K562 (cell line): ENCODE measurements around the gene TYW5. TPM values are rescaled to one million over a fixed set of nuclear protein-coding genes. Genes with fewer than 3 reads are reported as not detected.
A peak's percentile ranks its signal among the peaks of the same experiment; 100 is the strongest.

Source experiments
- ATF7 ChIP-seq: fragments of 450-650 bp; IDR thresholded peaks from 2 replicates; pipeline ENCODE4 v1.7.1; 2014; ENCODE audit warnings: mild to moderate bottlenecking, moderate library complexity
- CC2D1A ChIP-seq: fragments of 450-650 bp; IDR thresholded peaks from 2 replicates; pipeline ENCODE4 v1.6.1; 2017; ENCODE audit warnings: mild to moderate bottlenecking
- CTCF ChIP-seq, 3 experiments: IDR thresholded peaks in 2 of 3; conservative IDR thresholded peaks in 1 of 3; 2 replicates each; pipeline ENCODE4 v1.5.1; 2011 to 2012; ENCODE audit warnings: low read length in 3 of 3, mild to moderate bottlenecking in 3 of 3, control low read depth in 2 of 3, improper control_type of control experiment in 1 of 3, inconsistent platforms in 1 of 3, low read depth in 1 of 3, mixed read lengths in 1 of 3, moderate library complexity in 1 of 3; ENCODE audit not compliant: insufficient read depth in 2 of 3
- GABPB1 ChIP-seq: sonication (generic); formaldehyde crosslinking; IDR thresholded peaks from 2 replicates; pipeline ENCODE4 v1.8.0; 2022; ENCODE audit warnings: mild to moderate bottlenecking, missing genetic modification reagents
- ID3 ChIP-seq, 2 experiments: fragments of 250-450 bp in 1 of 2; fragments of 450-650 bp in 1 of 2; sonication (Bioruptor Pico) in 1 of 2; IDR thresholded peaks; 2 replicates each; pipeline versions ENCODE4 v1.6.1 to v1.8.0; 2016 to 2021; ENCODE audit warnings: mild to moderate bottlenecking in 2 of 2, moderate library complexity in 2 of 2, missing compliant biosample characterization in 1 of 2, missing genetic modification characterization in 1 of 2
- PHF8 ChIP-seq: fragments of 200-600 bp; sonication (generic); IDR thresholded peaks from 2 replicates; pipeline ENCODE4 v1.6.1; 2012; ENCODE audit warnings: mixed run types, mild to moderate bottlenecking, inconsistent platforms, low read length, moderate library complexity, borderline replicate concordance
- ZNF407 ChIP-seq: fragments of 450-650 bp; IDR thresholded peaks from 2 replicates; pipeline ENCODE4 v1.6.1; 2016; ENCODE audit warnings: low read depth
- ZNF76 ChIP-seq: fragments of 250-450 bp; sonication (Bioruptor Pico); IDR thresholded peaks from 2 replicates; pipeline ENCODE4 v1.4.0; 2020; ENCODE audit warnings: mild to moderate bottlenecking, moderate library complexity, borderline replicate concordance
- polyA plus RNA-seq, 8 experiments: library from polyadenylated mRNA; depleted of rRNA in 4 of 8; stranded (reverse) in 5 of 8; unstranded in 3 of 8; fragments of >200 nt; fragmentation: Nextera tagmentation in 2 of 8; fragmentation: Illumina TruSeq in 1 of 8; extraction: Ambion mirVana in 2 of 8; extraction: Trizol in 1 of 8; gene quantifications; 2 replicates each; pipeline versions ENCODE4 v1.2.1 to v1.2.3, GENCODE V29; 2011 to 2014; ENCODE audit warnings: inconsistent platforms in 1 of 8, missing spikeins in 1 of 8
- total RNA-seq, 7 experiments: library from RNA; depleted of rRNA in 6 of 7; stranded (reverse); fragments of >200 nt in 6 of 7; fragmentation: Illumina TruSeq in 2 of 7; extraction: Trizol in 2 of 7; gene quantifications; 2 replicates each; pipeline versions ENCODE4 v1.2.1 to v1.2.3, GENCODE V29; 2011 to 2021; ENCODE audit warnings: low replicate concordance in 1 of 7
- TF ChIP-seq, protein P1 (sequence below): fragments of 450-650 bp; IDR thresholded peaks from 2 replicates; pipeline ENCODE4 v1.6.1; 2018; ENCODE audit not compliant: partially characterized antibody
- TF ChIP-seq, protein P2 (sequence below): sonication (generic); formaldehyde crosslinking; IDR thresholded peaks from 2 replicates; pipeline ENCODE4 v1.8.1; 2023; ENCODE audit warnings: mild to moderate bottlenecking, missing genetic modification reagents

The TYW5 gene
- total and polyA plus RNA-seq, 9 of the 15 experiments (the other 6 are each of a cell fraction or from before 2014, with no cell fraction given) = 3.6 to 7.7 (median 4.6) TPM

DNA sequence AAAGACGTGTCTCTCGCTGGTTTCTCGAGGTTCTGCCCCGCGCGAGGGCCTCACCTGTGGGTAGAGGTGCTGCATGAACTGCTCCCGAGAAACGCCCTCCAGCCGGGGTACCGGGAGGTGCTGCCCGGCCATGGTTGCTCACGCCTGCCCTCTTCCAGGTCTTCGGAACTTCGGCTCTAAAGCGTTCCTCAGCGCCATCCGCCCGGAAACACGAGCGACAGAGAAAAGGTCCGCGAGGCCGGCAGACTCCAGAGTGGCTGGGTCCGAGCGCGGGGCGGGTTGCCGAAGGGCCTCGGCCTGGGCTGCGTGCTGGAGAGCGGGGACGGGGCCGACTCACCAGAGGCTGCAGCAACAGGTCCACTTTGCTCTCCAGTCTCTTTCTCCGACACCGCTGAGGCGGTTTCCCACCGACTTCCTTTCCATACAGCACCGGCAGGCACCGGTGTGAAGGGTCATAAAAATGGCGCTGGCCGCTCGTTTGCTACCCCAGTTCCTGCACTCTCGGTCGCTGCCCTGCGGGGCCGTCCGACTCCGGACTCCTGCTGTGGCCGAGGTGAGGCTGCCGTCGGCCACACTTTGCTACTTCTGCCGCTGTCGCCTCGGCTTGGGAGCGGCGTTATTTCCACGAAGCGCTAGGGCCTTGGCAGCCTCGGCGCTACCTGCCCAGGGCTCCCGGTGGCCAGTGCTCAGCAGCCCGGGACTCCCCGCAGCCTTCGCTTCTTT is at the start of gene TYW5, which contains the start of gene MAIP1 (continued):
- TF ChIP-seq GABPB1 (CRISPR knock-in tag) (peak; percentile 96), CC2D1A (peak; percentile 51; the same call in 1 of the 2 replicates), PHF8 (peak; percentile 80; the same call in 1 of the 2 replicates), ID3 (CRISPR knock-in tag; IDR thresholded peaks at IDR 0.05) (no peak), ID3 (tag; IDR thresholded peaks at IDR 0.05) (peak; percentile 81), ZNF407 (no peak), CTCF (IDR thresholded peaks at IDR 0.05 in 2 of 3, conservative IDR thresholded peaks at IDR 0.05 in 1 of 3; ENCODE audit: insufficient read depth in 2 of 3, low read depth in 1 of 3, low read length in 3 of 3) (peak in 2 of 3 experiments; percentile 7 to 19; a peak in 1 of 6 replicates), ZNF76 (0 out of 2 replicates have a peak, but pooled peaks have one; percentile 58), ATF7 (peak; percentile 78)
- TF ChIP-seq, protein P1, sequence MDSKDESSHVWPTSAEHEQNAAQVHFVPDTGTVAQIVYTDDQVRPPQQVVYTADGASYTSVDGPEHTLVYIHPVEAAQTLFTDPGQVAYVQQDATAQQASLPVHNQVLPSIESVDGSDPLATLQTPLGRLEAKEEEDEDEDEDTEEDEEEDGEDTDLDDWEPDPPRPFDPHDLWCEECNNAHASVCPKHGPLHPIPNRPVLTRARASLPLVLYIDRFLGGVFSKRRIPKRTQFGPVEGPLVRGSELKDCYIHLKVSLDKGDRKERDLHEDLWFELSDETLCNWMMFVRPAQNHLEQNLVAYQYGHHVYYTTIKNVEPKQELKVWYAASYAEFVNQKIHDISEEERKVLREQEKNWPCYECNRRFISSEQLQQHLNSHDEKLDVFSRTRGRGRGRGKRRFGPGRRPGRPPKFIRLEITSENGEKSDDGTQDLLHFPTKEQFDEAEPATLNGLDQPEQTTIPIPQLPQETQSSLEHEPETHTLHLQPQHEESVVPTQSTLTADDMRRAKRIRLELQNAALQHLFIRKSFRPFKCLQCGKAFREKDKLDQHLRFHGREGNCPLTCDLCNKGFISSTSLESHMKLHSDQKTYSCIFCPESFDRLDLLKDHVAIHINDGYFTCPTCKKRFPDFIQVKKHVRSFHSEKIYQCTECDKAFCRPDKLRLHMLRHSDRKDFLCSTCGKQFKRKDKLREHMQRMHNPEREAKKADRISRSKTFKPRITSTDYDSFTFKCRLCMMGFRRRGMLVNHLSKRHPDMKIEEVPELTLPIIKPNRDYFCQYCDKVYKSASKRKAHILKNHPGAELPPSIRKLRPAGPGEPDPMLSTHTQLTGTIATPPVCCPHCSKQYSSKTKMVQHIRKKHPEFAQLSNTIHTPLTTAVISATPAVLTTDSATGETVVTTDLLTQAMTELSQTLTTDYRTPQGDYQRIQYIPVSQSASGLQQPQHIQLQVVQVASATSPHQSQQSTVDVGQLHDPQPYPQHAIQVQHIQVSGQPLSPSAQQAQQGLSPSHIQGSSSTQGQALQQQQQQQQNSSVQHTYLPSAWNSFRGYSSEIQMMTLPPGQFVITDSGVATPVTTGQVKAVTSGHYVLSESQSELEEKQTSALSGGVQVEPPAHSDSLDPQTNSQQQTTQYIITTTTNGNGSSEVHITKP = no peak
- TF ChIP-seq, protein P2, sequence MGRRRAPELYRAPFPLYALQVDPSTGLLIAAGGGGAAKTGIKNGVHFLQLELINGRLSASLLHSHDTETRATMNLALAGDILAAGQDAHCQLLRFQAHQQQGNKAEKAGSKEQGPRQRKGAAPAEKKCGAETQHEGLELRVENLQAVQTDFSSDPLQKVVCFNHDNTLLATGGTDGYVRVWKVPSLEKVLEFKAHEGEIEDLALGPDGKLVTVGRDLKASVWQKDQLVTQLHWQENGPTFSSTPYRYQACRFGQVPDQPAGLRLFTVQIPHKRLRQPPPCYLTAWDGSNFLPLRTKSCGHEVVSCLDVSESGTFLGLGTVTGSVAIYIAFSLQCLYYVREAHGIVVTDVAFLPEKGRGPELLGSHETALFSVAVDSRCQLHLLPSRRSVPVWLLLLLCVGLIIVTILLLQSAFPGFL (CRISPR knock-in tag) = no peak
